Smooth muscle cell of the pulmonary artery (primary cell): ENCODE measurements around the gene RNF128. TPM values are rescaled to one million over a fixed set of nuclear protein-coding genes. Genes with fewer than 3 reads are reported as not detected.

Source experiments
- total RNA-seq: library from RNA; depleted of rRNA; stranded (reverse); fragments of >200 nt; gene quantifications from 2 replicates; pipeline ENCODE4 v1.2.3, GENCODE V29; 2014

The RNF128 gene
- 2.3 and 6.7 TPM in 2 replicates for total RNA-seq

GRCh38 chrX:106726485-106727437, at the start of gene RNF128:
TSS of gene RNF128 (plus strand) at chrX:106726701. CDS start at chrX:106726914, 213 bp downstream.

DNA sequence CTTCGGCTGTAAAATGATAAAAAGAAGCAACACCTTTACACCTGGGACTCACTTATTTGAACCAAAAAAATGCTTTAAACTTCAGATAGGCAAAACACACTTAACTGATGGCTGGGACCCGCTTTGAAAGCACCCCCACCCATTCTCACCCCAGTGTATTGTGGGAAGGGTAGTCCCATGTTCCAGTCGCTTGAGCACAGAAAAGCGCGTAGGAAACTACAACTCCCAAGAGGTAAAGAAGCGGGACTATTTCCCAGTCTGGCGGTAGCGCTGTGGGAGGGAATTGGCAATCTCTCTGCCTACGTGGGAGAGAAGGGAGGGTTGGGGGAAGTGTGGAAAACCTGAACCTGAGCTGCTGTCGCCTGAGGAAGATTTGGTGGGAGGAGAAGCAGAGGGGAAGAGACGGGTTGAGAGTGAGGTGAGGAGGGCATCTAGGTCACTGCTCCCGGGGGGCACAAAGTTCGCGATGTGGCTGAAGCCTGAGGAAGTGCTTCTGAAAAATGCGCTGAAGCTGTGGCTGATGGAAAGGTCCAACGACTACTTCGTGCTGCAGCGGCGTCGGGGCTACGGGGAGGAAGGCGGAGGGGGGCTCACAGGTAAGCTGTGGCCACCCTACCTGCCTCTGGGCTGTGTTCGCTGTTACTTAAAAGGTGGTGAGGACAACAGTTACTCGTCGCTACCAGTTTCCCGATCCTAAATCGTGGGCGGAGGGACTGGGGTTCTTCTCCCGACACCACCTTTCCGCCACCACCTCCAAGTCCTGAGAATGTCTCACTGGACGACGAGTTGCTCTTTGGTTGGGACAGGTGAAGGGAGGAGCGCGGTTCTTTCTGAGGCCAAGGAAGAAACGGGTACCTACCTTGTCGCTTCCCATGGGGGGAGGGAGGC, 76.1 kb downstream of the RNF128 start, which contains the start of gene TBC1D8B:
Gene TBC1D8B (plus strand): TSS at position 286 of the 888 bp plus-strand sequence. CDS start 181 bp downstream, at position 467.

Other genes with a start within 250 kb of the RNF128 start
- gene RADX, start 114.7 kb upstream of the RNF128 start, total RNA-seq = 1.4 and 4.2 TPM in 2 replicates
- gene TBC1D8B, start 76.0 kb downstream of the RNF128 start, total RNA-seq = 24.2 and 32.2 TPM in 2 replicates
- gene RIPPLY1, start 176.6 kb downstream of the RNF128 start, total RNA-seq = not detected in 2 replicates
- not detected in 2 replicates for gene CLDN2, start 193.7 kb downstream of the RNF128 start, total RNA-seq